Esophagus muscularis mucosa (tissue), 3 donors: ENCODE results near the gene KLHDC4.

ENCODE experiments used
- CTCF ChIP-seq, 3 experiments: fragments of 200-600 bp in 2 of 3; fragments of 450-650 bp in 1 of 3; sonication (generic) in 2 of 3; IDR thresholded peaks; one replicate each; pipeline ENCODE4 v1.5.1; 2017 to 2019; ENCODE audit warnings: antibody characterized with exemption in 3 of 3, mild to moderate bottlenecking in 2 of 3, moderate library complexity in 1 of 3
- POLR2A ChIP-seq: fragments of 450-650 bp; IDR thresholded peaks from one replicate; pipeline ENCODE4 v1.6.1; 2017; ENCODE audit warnings: antibody characterized with exemption, moderate library complexity, mild to moderate bottlenecking, low read depth

- TF ChIP-seq CTCF (IDR thresholded peaks at IDR 0.05) (no peak), POLR2A (no peak)
Measured at GRCh38 chr16:87800497-87800896, 34.7 kb upstream of the KLHDC4 start.
